ENCODE results near the gene VASH2.
A peak's percentile ranks its signal among the peaks of the same experiment; 100 is the strongest.

Gene VASH2

DNA sequence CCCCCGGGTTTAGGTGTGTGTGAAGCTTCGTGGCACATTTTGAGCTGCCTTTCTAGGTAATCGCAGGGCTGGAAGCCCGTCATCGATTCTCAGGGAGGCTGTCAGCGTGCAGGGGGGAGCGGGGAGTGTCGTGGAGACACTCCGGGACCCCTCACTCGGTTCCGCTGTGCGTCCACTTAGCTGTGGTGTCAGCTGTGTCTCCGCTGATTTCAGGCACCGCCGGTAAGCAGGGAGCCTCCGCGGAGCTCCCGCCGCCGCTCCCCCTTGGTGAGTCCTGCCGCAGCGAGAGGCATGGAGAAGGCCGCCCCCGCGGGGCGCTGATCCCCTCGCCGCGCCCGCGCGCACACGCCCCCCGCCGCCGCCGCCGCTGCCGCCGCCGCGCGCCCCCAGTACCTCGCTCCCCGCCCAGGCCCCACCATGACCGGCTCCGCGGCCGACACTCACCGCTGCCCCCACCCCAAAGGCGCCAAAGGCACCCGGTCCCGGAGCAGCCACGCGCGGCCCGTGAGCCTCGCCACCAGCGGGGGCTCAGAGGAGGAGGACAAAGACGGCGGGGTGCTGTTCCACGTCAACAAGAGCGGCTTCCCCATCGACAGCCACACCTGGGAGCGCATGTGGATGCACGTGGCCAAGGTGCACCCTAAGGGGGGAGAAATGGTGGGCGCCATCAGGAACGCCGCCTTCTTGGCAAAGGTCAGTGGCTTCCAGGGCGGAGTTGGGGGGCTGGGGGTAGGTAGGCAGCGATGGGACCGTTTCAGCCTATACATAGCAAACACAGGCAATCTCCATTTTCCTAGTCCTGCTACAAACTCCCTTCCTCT, 995 bp downstream of the VASH2 start:
- TF ChIP-seq, protein P1, sequence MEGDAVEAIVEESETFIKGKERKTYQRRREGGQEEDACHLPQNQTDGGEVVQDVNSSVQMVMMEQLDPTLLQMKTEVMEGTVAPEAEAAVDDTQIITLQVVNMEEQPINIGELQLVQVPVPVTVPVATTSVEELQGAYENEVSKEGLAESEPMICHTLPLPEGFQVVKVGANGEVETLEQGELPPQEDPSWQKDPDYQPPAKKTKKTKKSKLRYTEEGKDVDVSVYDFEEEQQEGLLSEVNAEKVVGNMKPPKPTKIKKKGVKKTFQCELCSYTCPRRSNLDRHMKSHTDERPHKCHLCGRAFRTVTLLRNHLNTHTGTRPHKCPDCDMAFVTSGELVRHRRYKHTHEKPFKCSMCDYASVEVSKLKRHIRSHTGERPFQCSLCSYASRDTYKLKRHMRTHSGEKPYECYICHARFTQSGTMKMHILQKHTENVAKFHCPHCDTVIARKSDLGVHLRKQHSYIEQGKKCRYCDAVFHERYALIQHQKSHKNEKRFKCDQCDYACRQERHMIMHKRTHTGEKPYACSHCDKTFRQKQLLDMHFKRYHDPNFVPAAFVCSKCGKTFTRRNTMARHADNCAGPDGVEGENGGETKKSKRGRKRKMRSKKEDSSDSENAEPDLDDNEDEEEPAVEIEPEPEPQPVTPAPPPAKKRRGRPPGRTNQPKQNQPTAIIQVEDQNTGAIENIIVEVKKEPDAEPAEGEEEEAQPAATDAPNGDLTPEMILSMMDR (IDR thresholded peaks at IDR 0.05; ENCODE audit: insufficient read depth, low read depth, low read length, missing control alignments) = no peak

DNA sequence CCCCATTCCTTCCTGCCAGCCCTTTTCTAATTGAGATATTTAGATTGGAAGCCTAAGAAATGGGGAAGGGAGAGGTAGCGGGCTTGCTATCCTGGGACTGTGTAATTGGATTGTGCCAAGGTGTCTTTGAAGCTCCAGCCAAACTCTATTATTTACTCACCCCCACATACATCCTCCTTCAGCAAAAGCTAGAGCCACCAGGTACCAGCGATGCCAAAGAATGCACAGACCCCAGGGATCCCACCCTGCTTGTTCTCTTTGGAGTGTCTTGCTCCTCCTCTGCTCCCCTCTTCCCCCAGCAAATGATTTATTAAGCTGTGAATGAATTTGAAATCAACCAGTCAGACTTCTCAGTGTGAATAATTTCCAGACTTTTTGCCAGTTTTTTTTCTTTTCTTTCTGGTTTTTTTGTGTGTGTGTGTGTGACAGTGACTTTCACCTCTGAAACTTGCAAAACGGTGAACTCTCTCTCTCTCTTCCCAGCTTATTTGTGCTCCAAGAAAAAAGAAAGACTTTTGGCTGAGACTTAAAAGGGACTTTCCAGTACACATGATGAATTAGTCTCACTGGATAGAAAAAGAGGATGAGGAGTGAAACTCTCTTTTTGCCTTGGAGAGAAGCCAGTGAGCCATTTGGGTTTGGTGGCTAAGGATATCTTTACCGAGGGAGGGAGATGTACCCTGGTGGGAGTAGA, 1.8 kb downstream of the VASH2 start:
- no peak for DNase-seq (ENCODE audit: low read depth)
- TF ChIP-seq, protein P1 (IDR thresholded peaks at IDR 0.05; ENCODE audit: insufficient read depth, low read depth, low read length, missing control alignments) = no peak

More for the DNA sequence above, 995 bp downstream of the VASH2 start:
- DNase-seq (ENCODE audit: low read depth) = no peak
- H3K4me3 ChIP-seq (ENCODE audit: low read length) = peak overlapping the region; percentile 42

DNA sequence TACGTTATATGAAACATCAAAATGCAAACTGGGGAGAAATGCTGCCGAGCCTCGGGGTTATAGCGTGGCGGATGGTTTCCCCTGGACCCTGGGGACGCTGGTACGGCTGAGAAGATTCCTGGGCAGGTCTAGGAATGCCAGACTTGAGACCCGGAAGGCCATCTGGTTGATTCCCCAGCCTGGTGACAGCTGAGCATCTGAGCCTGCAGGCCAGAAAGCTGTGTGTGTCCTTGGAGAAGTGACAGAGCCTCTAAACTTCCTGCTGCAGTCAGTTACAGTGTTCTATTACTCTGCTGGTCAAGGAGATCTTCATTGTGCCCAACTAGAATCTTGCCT, 2.3 kb downstream of the VASH2 start:
- no peak for DNase-seq (ENCODE audit: low read depth)
- TF ChIP-seq, protein P1 (IDR thresholded peaks at IDR 0.05; ENCODE audit: insufficient read depth, low read depth, low read length, missing control alignments) = no peak
- H3K4me3 ChIP-seq (ENCODE audit: low read length) = no peak overlapping the region

More for the DNA sequence above, 1.8 kb downstream of the VASH2 start:
- no peak overlapping the region for H3K4me3 ChIP-seq (ENCODE audit: low read length)

DNA sequence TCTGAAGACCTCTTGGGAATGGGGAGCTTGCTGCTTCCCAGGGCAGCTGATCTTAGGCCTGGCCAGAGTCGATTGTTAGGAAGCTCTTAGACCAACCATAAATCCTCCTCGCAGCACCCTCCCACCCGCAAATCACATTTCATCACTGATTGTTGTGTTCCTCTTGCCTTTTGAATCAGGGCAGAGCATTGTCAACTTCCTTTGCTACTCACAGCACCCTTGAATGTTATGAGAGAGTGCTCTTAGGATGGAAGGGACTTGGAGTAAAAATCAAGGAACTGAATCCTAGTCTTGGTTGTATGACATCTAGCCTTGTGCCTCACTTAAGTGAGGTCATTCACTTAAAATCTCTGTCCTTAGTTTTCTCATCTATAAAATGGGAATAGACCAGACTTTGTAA, 3.0 kb downstream of the VASH2 start:
- H3K4me3 ChIP-seq (ENCODE audit: low read length) = no peak overlapping the region
- DNase-seq (ENCODE audit: low read depth) = no peak
- TF ChIP-seq, protein P1 (IDR thresholded peaks at IDR 0.05; ENCODE audit: insufficient read depth, low read depth, low read length, missing control alignments) = no peak

DNA sequence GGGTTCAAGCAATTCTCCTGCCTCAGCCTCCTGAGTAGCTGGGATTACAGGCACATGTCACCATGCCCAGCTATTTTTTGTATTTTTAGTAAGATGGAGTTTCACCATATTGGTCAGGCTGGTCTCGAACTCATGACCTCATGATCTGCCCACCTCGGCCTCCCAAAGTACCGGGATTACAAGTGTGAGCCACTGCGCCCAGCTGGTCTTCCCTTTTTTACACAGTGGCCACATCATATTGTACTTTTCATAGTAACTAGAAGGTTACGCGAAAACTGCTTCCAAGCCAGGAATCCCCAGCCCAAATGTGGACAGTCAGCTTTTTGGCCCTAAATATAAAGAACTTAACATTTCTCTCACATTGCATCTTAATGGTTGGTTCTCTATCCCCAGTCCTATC, 4.2 kb downstream of the VASH2 start:
- TF ChIP-seq, protein P1 (IDR thresholded peaks at IDR 0.05; ENCODE audit: insufficient read depth, low read depth, low read length, missing control alignments) = no peak

DNA sequence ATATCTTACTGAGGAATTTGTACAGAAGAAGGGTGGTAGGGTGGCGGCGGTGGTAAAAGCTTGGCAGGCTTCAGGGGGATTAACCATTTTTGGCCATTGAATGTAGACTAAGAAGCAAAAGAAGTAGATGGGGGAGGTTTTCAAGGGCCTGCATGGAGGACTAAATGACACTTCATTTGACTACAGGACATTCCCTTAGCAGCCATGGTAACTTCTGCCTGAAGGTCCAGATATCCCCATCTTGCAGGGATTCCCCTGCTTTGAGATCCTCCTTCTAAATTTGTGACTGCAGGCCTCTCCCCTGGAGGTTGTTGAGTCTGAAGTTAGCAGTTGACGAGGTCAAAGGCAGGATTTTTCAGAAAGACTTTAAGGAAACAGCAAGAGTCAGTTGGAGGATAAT, 4.8 kb downstream of the VASH2 start:
- DNase-seq (ENCODE audit: low read depth) = no peak
- TF ChIP-seq, protein P1 (IDR thresholded peaks at IDR 0.05; ENCODE audit: insufficient read depth, low read depth, low read length, missing control alignments) = no peak
- no peak overlapping the region for H3K4me3 ChIP-seq (ENCODE audit: low read length)

More for the DNA sequence above, 4.2 kb downstream of the VASH2 start:
- DNase-seq (ENCODE audit: low read depth) = no peak
- no peak overlapping the region for H3K4me3 ChIP-seq (ENCODE audit: low read length)

Data from epithelial cell of esophagus (primary cell).